NK-92 treated with Interleukin-12 subunit alpha and Interleukin-12 subunit beta, amount 100 ng/mL, for 24 hours (cell line): ENCODE measurements around the gene MYCBPAP.
A peak's percentile ranks its signal among the peaks of the same experiment; 100 is the strongest.

ENCODE experiments used
- DNase-seq: peaks from one replicate; lab custom pipeline; 2025; lab: John Stamatoyannopoulos, UW

The MYCBPAP gene

GRCh38 chr17:50507871-50508572 is at the start of gene MYCBPAP:
TSS of gene MYCBPAP (plus strand) at chr17:50508439. CDS start at chr17:50508675, 236 bp downstream.
- peak; percentile 89 for DNase-seq

GRCh38 chr17:50458701-50459676 is 49.2 kb upstream of the MYCBPAP start:
- no peak for DNase-seq

GRCh38 chr17:50459756-50460155 is 48.5 kb upstream of the MYCBPAP start:
- DNase-seq, result no peak

- no peak for DNase-seq
Observed at GRCh38 chr17:50460831-50461526, 47.3 kb upstream of the MYCBPAP start.

- no peak for DNase-seq
Observed at GRCh38 chr17:50461550-50462132, 46.6 kb upstream of the MYCBPAP start.

- no peak for DNase-seq
Observed at GRCh38 chr17:50462446-50462845, 45.8 kb upstream of the MYCBPAP start.

- no peak for DNase-seq
Observed at GRCh38 chr17:50464121-50464520, 44.1 kb upstream of the MYCBPAP start.

GRCh38 chr17:50464736-50465135 is 43.5 kb upstream of the MYCBPAP start:
- no peak for DNase-seq

GRCh38 chr17:50465171-50465570 is 43.1 kb upstream of the MYCBPAP start:
- no peak for DNase-seq

GRCh38 chr17:50465635-50466034 is 42.6 kb upstream of the MYCBPAP start:
- no peak for DNase-seq

- no peak for DNase-seq
Observed at GRCh38 chr17:50466371-50467113, 41.7 kb upstream of the MYCBPAP start.

- DNase-seq, result no peak
Observed at GRCh38 chr17:50467114-50467854, 41.0 kb upstream of the MYCBPAP start.

- no peak for DNase-seq
Observed at GRCh38 chr17:50467855-50468303, 40.4 kb upstream of the MYCBPAP start.

- no peak for DNase-seq
Observed at GRCh38 chr17:50468304-50469207, 39.7 kb upstream of the MYCBPAP start, which contains the start of gene CHAD. TSS of gene CHAD (minus strand) at chr17:50468880. CDS start at chr17:50468813, 67 bp downstream.

- DNase-seq, result no peak
Observed at GRCh38 chr17:50469208-50469605, 39.0 kb upstream of the MYCBPAP start.

- DNase-seq, result no peak
Observed at GRCh38 chr17:50469671-50470305, 38.5 kb upstream of the MYCBPAP start.

GRCh38 chr17:50470426-50470825 is 37.8 kb upstream of the MYCBPAP start:
- no peak for DNase-seq

- no peak for DNase-seq
Observed at GRCh38 chr17:50471009-50471905, 37.0 kb upstream of the MYCBPAP start.
